GM12878 (cell line): Measurements from ENCODE around the gene CDC42BPB. TPM values are rescaled to one million over a fixed set of nuclear protein-coding genes. Genes with fewer than 3 reads are reported as not detected.

Experiments
- ATAC-seq: fragments of 200-7000 bp; cut with Tn5 transposase; 3 replicates; pipeline ENCODE4 v1.9.1; 2020; ENCODE audit warnings: mild to moderate bottlenecking, moderate library complexity
- BruUV-seq: library from RNA; stranded (reverse); fragments of 400-500 nt; replicated peaks from 2 replicates; lab custom pipeline; 2021; lab: Mats Ljungman, UMichigan
- CTCF ChIA-PET: fragments of 300-600 bp; sonication (Branson Sonifier 250); formaldehyde crosslinking; extraction: SDS; loops from one replicate; lab custom pipeline; 2021; ENCODE audit warnings: inconsistent platforms; lab: Yijun Ruan, JAX
- POLR2A ChIA-PET: fragments of 350-600 bp; formaldehyde crosslinking; extraction: SDS; loops from one replicate; lab custom pipeline; 2021; ENCODE audit warnings: inconsistent platforms; lab: Charles Lee
- RAD21 ChIA-PET: fragments of 300-600 bp; sonication (Branson Sonifier 250); formaldehyde crosslinking; loops from one replicate; lab custom pipeline; 2023; ENCODE audit warnings: antibody characterized with exemption; ENCODE audit not compliant: unreplicated experiment; lab: Charles Lee
- SMC1A ChIA-PET: fragments of 300-600 bp; sonication (Branson Sonifier 250); formaldehyde crosslinking; loops from one replicate; lab custom pipeline; 2023; ENCODE audit not compliant: unreplicated experiment, uncharacterized antibody; lab: Charles Lee
- DNase-seq: peaks from one replicate; pipeline ENCODE4 v3.0.0-alpha.2; 2011; ENCODE audit warnings: low read depth, low spot score
- FAIRE-seq: peaks from 3 replicates; lab custom pipeline; 2011; peaks lifted over from hg19 to GRCh38; lab: Jason Lieb, UNC
- H2AFZ ChIP-seq: 2 replicates; pipeline ENCODE4 v1.6.0; 2011; ENCODE audit warnings: low read depth, low read length, control low read depth; ENCODE audit not compliant: control insufficient read depth
- H3K27ac ChIP-seq: 2 replicates; pipeline ENCODE4 v1.5.1; 2011; ENCODE audit warnings: control low read depth; ENCODE audit not compliant: control insufficient read depth, insufficient read depth
- H3K27me3 ChIP-seq, 2 experiments: replicated peaks in 1 of 2; 2 replicates each; pipeline versions ENCODE4 v1.6.0 to v1.6.1; 2011; ENCODE audit warnings: low read length in 1 of 2; ENCODE audit not compliant: control insufficient read depth in 2 of 2, insufficient read depth in 2 of 2
- H3K36me3 ChIP-seq, 2 experiments: 2 replicates each; pipeline ENCODE4 v1.5.1; 2011; ENCODE audit warnings: low read length in 1 of 2; ENCODE audit not compliant: control insufficient read depth in 2 of 2, insufficient read depth in 2 of 2
- H3K4me1 ChIP-seq: 2 replicates; pipeline ENCODE4 v1.6.1; 2011; ENCODE audit warnings: mild to moderate bottlenecking, low read length, moderate library complexity, mixed read lengths; ENCODE audit not compliant: control insufficient read depth, insufficient read depth
- H3K4me2 ChIP-seq: 2 replicates; pipeline ENCODE4 v1.6.0; 2011; ENCODE audit warnings: control low read depth; ENCODE audit not compliant: control insufficient read depth, insufficient read depth
- H3K4me3 ChIP-seq: fragments of 200-600 bp; sonication (generic); 2 replicates; pipeline ENCODE4 v1.5.1; 2016
- H3K79me2 ChIP-seq: 2 replicates; pipeline ENCODE4 v1.6.0; 2011; ENCODE audit warnings: low read length; ENCODE audit not compliant: control insufficient read depth, insufficient read depth
- H3K9ac ChIP-seq: 2 replicates; pipeline ENCODE4 v1.8.0; 2011; ENCODE audit warnings: low read length, control low read depth, mixed read lengths; ENCODE audit not compliant: control insufficient read depth, insufficient read depth
- H3K9me3 ChIP-seq: replicated peaks from 3 replicates; pipeline ENCODE4 v1.5.1; 2011; ENCODE audit warnings: mild to moderate bottlenecking, low read length; ENCODE audit not compliant: control insufficient read depth, insufficient read depth
- H4K20me1 ChIP-seq: 2 replicates; pipeline ENCODE4 v1.6.0; 2011; ENCODE audit not compliant: control insufficient read depth, insufficient read depth
- ASH2L ChIP-seq: fragments of 300-600, 200-600 bp; sonication (generic); IDR thresholded peaks from 2 replicates; pipeline ENCODE4 v1.6.1; 2017; ENCODE audit warnings: low read depth, mild to moderate bottlenecking, borderline replicate concordance
- ATF7 ChIP-seq: fragments of 450-650 bp; IDR thresholded peaks from 2 replicates; pipeline ENCODE4 v1.6.1; 2016; ENCODE audit warnings: low read depth, mild to moderate bottlenecking
- BHLHE40 ChIP-seq, 2 experiments: fragments of 450-650 bp in 1 of 2; IDR thresholded peaks; 2 replicates each; pipeline ENCODE4 v1.6.1; 2011 to 2017; ENCODE audit warnings: low read depth in 2 of 2, borderline replicate concordance in 1 of 2, improper control_type of control experiment in 1 of 2, low read length in 1 of 2, mild to moderate bottlenecking in 1 of 2
- BRCA1 ChIP-seq: IDR thresholded peaks from 2 replicates; pipeline ENCODE4 v1.6.1; 2011; ENCODE audit warnings: low read depth, low read length, improper control_type of control experiment
- E4F1 ChIP-seq: fragments of 450-650 bp; IDR thresholded peaks from 2 replicates; pipeline ENCODE4 v1.6.1; 2018; ENCODE audit warnings: borderline replicate concordance, mild to moderate bottlenecking; ENCODE audit not compliant: partially characterized antibody
- FOXK2 ChIP-seq: fragments of 450-650 bp; IDR thresholded peaks from 2 replicates; pipeline ENCODE4 v1.6.1; 2017; ENCODE audit warnings: mild to moderate bottlenecking, moderate library complexity
- HDGF ChIP-seq: fragments of 450-650 bp; IDR thresholded peaks from 2 replicates; pipeline ENCODE4 v1.6.1; 2016; ENCODE audit warnings: antibody characterized with exemption
- IKZF2 ChIP-seq, 2 experiments: fragments of 450-650 bp; IDR thresholded peaks; 2 replicates each; pipeline ENCODE4 v1.6.1; 2017; ENCODE audit warnings: mild to moderate bottlenecking in 2 of 2, moderate library complexity in 2 of 2
- KAT2A ChIP-seq: conservative IDR thresholded peaks from 2 replicates; pipeline ENCODE4 v1.6.1; 2011; ENCODE audit warnings: low read depth, low read length; ENCODE audit not compliant: control insufficient read depth
- LARP7 ChIP-seq: fragments of 450-650 bp; IDR thresholded peaks from 2 replicates; pipeline ENCODE4 v1.6.1; 2017; ENCODE audit warnings: mild to moderate bottlenecking
- MLLT1 ChIP-seq: fragments of 450-650 bp; IDR thresholded peaks from 2 replicates; pipeline ENCODE4 v1.6.1; 2016; ENCODE audit warnings: mild to moderate bottlenecking
- NBN ChIP-seq: fragments of 450-650 bp; IDR thresholded peaks from 2 replicates; pipeline ENCODE4 v1.6.1; 2016
- NR2F1 ChIP-seq: fragments of 450-650 bp; conservative IDR thresholded peaks from 2 replicates; pipeline ENCODE4 v1.6.1; 2017; ENCODE audit warnings: mild to moderate bottlenecking
- SMARCA5 ChIP-seq: fragments of 450-650 bp; IDR thresholded peaks from 2 replicates; pipeline ENCODE4 v1.6.1; 2017; ENCODE audit warnings: mild to moderate bottlenecking
- SMC3 ChIP-seq: IDR thresholded peaks from 2 replicates; pipeline ENCODE4 v1.6.1; 2011; ENCODE audit warnings: low read length, improper control_type of control experiment, borderline replicate concordance
- STAT1 ChIP-seq: fragments of 450-650 bp; conservative IDR thresholded peaks from 2 replicates; pipeline ENCODE4 v1.6.1; 2014; ENCODE audit warnings: antibody characterized with exemption, mild to moderate bottlenecking
- SUZ12 ChIP-seq: fragments of 200-600 bp; sonication (generic); IDR thresholded peaks from one replicate; pipeline ENCODE4 v1.6.1; 2018; ENCODE audit warnings: antibody characterized with exemption, mild to moderate bottlenecking; ENCODE audit not compliant: unreplicated experiment
- TCF12 ChIP-seq: IDR thresholded peaks from 2 replicates; pipeline ENCODE4 v1.6.1; 2011; ENCODE audit warnings: low read depth, mild to moderate bottlenecking, low read length
- TCF3 ChIP-seq: IDR thresholded peaks from 2 replicates; pipeline ENCODE4 v1.6.1; 2012; ENCODE audit warnings: low read depth, mild to moderate bottlenecking, low read length, borderline replicate concordance; ENCODE audit not compliant: insufficient read depth
- TCF7 ChIP-seq: IDR thresholded peaks from 2 replicates; pipeline ENCODE4 v1.6.1; 2014; ENCODE audit warnings: antibody characterized with exemption, borderline replicate concordance
- YY1 ChIP-seq: IDR thresholded peaks from 2 replicates; pipeline ENCODE4 v1.6.1; 2011; ENCODE audit warnings: low read depth, mild to moderate bottlenecking, low read length
- WGBS: methylation state at CpG from one replicate; pipeline ENCODE4 v1.1.6; 2016; ENCODE audit warnings: low lambda C conversion rate; ENCODE audit not compliant: insufficient replicate concordance, insufficient coverage; ENCODE audit errors: missing lambda C conversion rate; 5-methylcytosine and 5-hydroxymethylcytosine counted together
- in situ Hi-C: fragments of 300-500 bp; cut with MboI; formaldehyde crosslinking; loops from 9 replicates; pipeline ENCODE4 v1.14.3; 2018; ENCODE audit warnings: mixed read lengths
- intact Hi-C: fragments of 100-400 bp; cut with micrococcal nuclease; formaldehyde crosslinking; loops from one replicate; pipeline ENCODE4 v1.14.2; 2022; ENCODE audit not compliant: unreplicated experiment
- polyA plus RNA-seq, 11 experiments: library from polyadenylated mRNA; depleted of rRNA in 4 of 11; unstranded in 6 of 11; stranded (reverse) in 5 of 11; fragments of >200 nt; fragmentation: Nextera tagmentation in 4 of 11; fragmentation: Illumina TruSeq in 1 of 11; extraction: Ambion mirVana in 4 of 11; extraction: Trizol in 1 of 11; gene quantifications; 1 replicate in 1 of 11; 2 replicates in 10 of 11; pipeline versions ENCODE4 v1.2.1 to v1.2.3, GENCODE V29; 2011 to 2016; ENCODE audit warnings: inconsistent platforms in 2 of 11, missing spikeins in 2 of 11, low read depth in 1 of 11
- total RNA-seq, 4 experiments: library from RNA; depleted of rRNA in 3 of 4; stranded (reverse); fragments of >200 nt in 3 of 4; fragmentation: Illumina TruSeq in 1 of 4; extraction: Trizol in 1 of 4; gene quantifications; 2 replicates each; pipeline versions ENCODE4 v1.2.1 to v1.2.3, GENCODE V29; 2013 to 2021

The CDC42BPB gene
- total and polyA plus RNA-seq, 10 of the 15 experiments (the other 5 are each of a cell fraction or from before 2014, with no cell fraction given): 0.42 to 22.1 (median 13.3) TPM

GRCh38 chr14:103104654-103105452 lies 47.5 kb upstream of the CDC42BPB start:
- H3K4me3 ChIP-seq: no peak overlapping the region
- RAD21 ChIA-PET: interaction anchor here (0.6 to 4.6 kb wide), 39 partner anchors 9 to 411 kb away, joined by 3 to 120 read pairs (median 4); partner anchors contain the start of genes EXOC3L4 and TNFAIP2
- H3K27ac ChIP-seq: no peak overlapping the region
- H3K27me3 ChIP-seq: peaks cover 5 to 11% of the 10 kb centered on the region in 2 experiments; a peak in 2 of 4 replicates
- ATAC-seq: peak; percentile 83
- no TSS peak for BruUV-seq
- H3K79me2 ChIP-seq: no peaks in the 10 kb centered on the region
- no peak for DNase-seq
- FAIRE-seq: peak; percentile 73
- H3K4me2 ChIP-seq: peak overlapping the region; percentile 55
- no peaks in the 10 kb centered on the region for H3K9me3 ChIP-seq
- no peaks in the 10 kb centered on the region for H3K36me3 ChIP-seq
- peak overlapping the region; percentile 65 for H2AFZ ChIP-seq
- CTCF ChIA-PET: interaction anchor here (0.6 to 5.0 kb wide), 41 partner anchors 8 to 1109 kb away, joined by 3 to 202 read pairs (median 7); partner anchors contain the start of gene TNFAIP2
- POLR2A ChIA-PET: interaction anchor here (0.5 to 1.7 kb wide), 9 partner anchors 8 to 166 kb away, joined by 3 to 7 read pairs (median 4); no protein-coding TSS in a partner anchor
- no peak overlapping the region for H3K9ac ChIP-seq
- intact Hi-C loops (loop anchor here (1.0 kb wide), 3 partner anchors 35 to 187 kb away; no protein-coding TSS in a partner anchor), in situ Hi-C loops (loop anchor here (5.0 kb wide), 1 partner anchor 77 kb away; no protein-coding TSS in a partner anchor)
- SMC1A ChIA-PET: interaction anchor here (0.6 to 4.6 kb wide), 30 partner anchors 9 to 411 kb away, joined by 3 to 76 read pairs (median 6); no protein-coding TSS in a partner anchor
- 15% methylated on average over 57 of the region's 59 CpGs for WGBS
- peaks cover 42% of the 10 kb centered on the region for H3K4me1 ChIP-seq
- H4K20me1 ChIP-seq: no peaks in the 10 kb centered on the region
- no peak for TF ChIP-seq TCF3
- TF ChIP-seq SMC3: peak; percentile 93
- TF ChIP-seq LARP7: peak; percentile 62; the same call in 1 of the 2 replicates
- peak; percentile 99 for TF ChIP-seq NR2F1
- TF ChIP-seq TCF12: 0 out of 2 replicates have a peak, but pooled peaks have one; percentile 5
- TF ChIP-seq E4F1: peak; percentile 36
- no peak for TF ChIP-seq BRCA1
- peak; percentile 99 for TF ChIP-seq NBN
- TF ChIP-seq ATF7: peak; percentile 30; the same call in 1 of the 2 replicates
- peak; percentile 64; the same call in 1 of the 2 replicates for TF ChIP-seq YY1
- TF ChIP-seq HDGF: peak; percentile 100
- peak; percentile 88 for TF ChIP-seq MLLT1
- TF ChIP-seq KAT2A: no peak
- TF ChIP-seq TCF7: no peak
- peak; percentile 53 to 55 for TF ChIP-seq BHLHE40 (IDR thresholded peaks at IDR 0.05; ENCODE audit: borderline replicate concordance in 1 of 2, low read depth in 2 of 2, low read length in 1 of 2)
- peak in 1 of 2 experiments; percentile 66; a peak in 1 of 4 replicates for TF ChIP-seq IKZF2 (IDR thresholded peaks at IDR 0.05)
- 0 out of 2 replicates have a peak, but pooled peaks have one; percentile 59 for TF ChIP-seq STAT1
- TF ChIP-seq FOXK2: peak; percentile 15; the same call in 1 of the 2 replicates
- TF ChIP-seq SUZ12: peak; percentile 49
- peak; percentile 40; the same call in 1 of the 2 replicates for TF ChIP-seq SMARCA5
- TF ChIP-seq ASH2L: no peak
